ENCODE measurements around the gene RTTN.

The RTTN gene

GRCh38 chr18:70158992-70159717, 46.3 kb downstream of the RTTN start:
- in situ Hi-C loops (cut with MboI; ENCODE audit: low sequenced_read_pairs) = no loop called here

GRCh38 chr18:70156886-70157285, 48.6 kb downstream of the RTTN start:
- in situ Hi-C loops (cut with MboI; ENCODE audit: low sequenced_read_pairs) = no loop called here

- in situ Hi-C loops (cut with MboI; ENCODE audit: low sequenced_read_pairs) = no loop called here
These were observed 50.8 kb downstream of the RTTN start for GRCh38 chr18:70154591-70155194.

- in situ Hi-C loops (cut with MboI; ENCODE audit: low sequenced_read_pairs) = no loop called here
These were observed 53.9 kb downstream of the RTTN start for GRCh38 chr18:70151614-70152013.

GRCh38 chr18:70149616-70150301, 55.7 kb downstream of the RTTN start:
- in situ Hi-C loops (cut with MboI; ENCODE audit: low sequenced_read_pairs) = no loop called here

GRCh38 chr18:70149156-70149555, 56.3 kb downstream of the RTTN start:
- in situ Hi-C loops (cut with MboI; ENCODE audit: low sequenced_read_pairs) = no loop called here

- in situ Hi-C loops (cut with MboI; ENCODE audit: low sequenced_read_pairs) = no loop called here
These were observed 57.2 kb downstream of the RTTN start for GRCh38 chr18:70148039-70148938.

GRCh38 chr18:70146174-70146573, 59.3 kb downstream of the RTTN start:
- in situ Hi-C loops (cut with MboI; ENCODE audit: low sequenced_read_pairs) = no loop called here

- in situ Hi-C loops (cut with MboI; ENCODE audit: low sequenced_read_pairs) = no loop called here
These were observed 63.5 kb downstream of the RTTN start for GRCh38 chr18:70142001-70142400.

- in situ Hi-C loops (cut with MboI; ENCODE audit: low sequenced_read_pairs) = no loop called here
These were observed 66.3 kb downstream of the RTTN start for GRCh38 chr18:70139138-70139537.

- in situ Hi-C loops (cut with MboI; ENCODE audit: low sequenced_read_pairs) = no loop called here
These were observed 69.9 kb downstream of the RTTN start for GRCh38 chr18:70135604-70136003.

- in situ Hi-C loops (cut with MboI; ENCODE audit: low sequenced_read_pairs) = no loop called here
These were observed 72.5 kb downstream of the RTTN start for GRCh38 chr18:70132999-70133398.

GRCh38 chr18:70128271-70128670, 77.2 kb downstream of the RTTN start:
- in situ Hi-C loops (cut with MboI; ENCODE audit: low sequenced_read_pairs) = no loop called here

- in situ Hi-C loops (cut with MboI; ENCODE audit: low sequenced_read_pairs) = no loop called here
These were observed 78.1 kb downstream of the RTTN start for GRCh38 chr18:70127359-70127758.

- in situ Hi-C loops (cut with MboI; ENCODE audit: low sequenced_read_pairs) = no loop called here
These were observed 78.7 kb downstream of the RTTN start for GRCh38 chr18:70126832-70127231.

GRCh38 chr18:70124139-70124538, 81.3 kb downstream of the RTTN start:
- in situ Hi-C loops (cut with MboI; ENCODE audit: low sequenced_read_pairs) = no loop called here

GRCh38 chr18:70121842-70122241, 83.6 kb downstream of the RTTN start:
- in situ Hi-C loops (cut with MboI; ENCODE audit: low sequenced_read_pairs) = no loop called here

GRCh38 chr18:70116949-70117348, 88.5 kb downstream of the RTTN start:
- in situ Hi-C loops (cut with MboI; ENCODE audit: low sequenced_read_pairs) = no loop called here

- in situ Hi-C loops (cut with MboI; ENCODE audit: low sequenced_read_pairs) = no loop called here
These were observed 92.0 kb downstream of the RTTN start for GRCh38 chr18:70113511-70113910.

GRCh38 chr18:70110678-70111077, 94.8 kb downstream of the RTTN start:
- in situ Hi-C loops (cut with MboI; ENCODE audit: low sequenced_read_pairs) = no loop called here

GRCh38 chr18:70107091-70107490, 98.4 kb downstream of the RTTN start:
- in situ Hi-C loops (cut with MboI; ENCODE audit: low sequenced_read_pairs) = no loop called here
